GM21381 (cell line): ENCODE measurements around the gene PPP1R9B.

ENCODE experiments used
- ATAC-seq: cut with Tn5 transposase; IDR thresholded peaks from one replicate; pipeline ENCODE4 v1.9.1; 2021; ENCODE audit warnings: mild to moderate bottlenecking, moderate library complexity; ENCODE audit not compliant: unreplicated experiment

Gene PPP1R9B

GRCh38 chr17:50129728-50130558, 20.5 kb downstream of the PPP1R9B start, which contains the start of gene SAMD14:
SAMD14 (minus strand) TSS chr17:50130160; CDS start chr17:50124959, 5,201 bp downstream.
- ATAC-seq, result no peak

DNA sequence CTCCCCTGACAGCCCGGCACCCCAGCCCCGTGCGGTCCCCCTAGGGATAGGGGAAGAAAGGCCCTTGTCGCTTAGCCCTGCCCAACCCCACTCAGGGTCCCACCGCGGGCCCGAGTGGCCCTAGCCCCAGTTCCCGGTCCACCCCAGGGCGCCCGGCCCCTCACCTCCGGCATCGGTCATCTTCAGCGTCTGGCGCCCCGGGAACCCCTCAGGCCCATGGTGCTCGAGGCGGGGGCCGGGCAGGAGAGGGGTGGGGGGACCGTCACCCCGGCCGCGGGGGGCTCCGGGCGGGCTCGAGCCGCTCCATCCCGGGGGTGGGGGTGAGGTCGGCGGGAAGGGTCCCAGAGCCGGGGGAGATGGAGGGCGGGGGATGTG, 21.1 kb downstream of the PPP1R9B start:
- no peak for ATAC-seq

DNA sequence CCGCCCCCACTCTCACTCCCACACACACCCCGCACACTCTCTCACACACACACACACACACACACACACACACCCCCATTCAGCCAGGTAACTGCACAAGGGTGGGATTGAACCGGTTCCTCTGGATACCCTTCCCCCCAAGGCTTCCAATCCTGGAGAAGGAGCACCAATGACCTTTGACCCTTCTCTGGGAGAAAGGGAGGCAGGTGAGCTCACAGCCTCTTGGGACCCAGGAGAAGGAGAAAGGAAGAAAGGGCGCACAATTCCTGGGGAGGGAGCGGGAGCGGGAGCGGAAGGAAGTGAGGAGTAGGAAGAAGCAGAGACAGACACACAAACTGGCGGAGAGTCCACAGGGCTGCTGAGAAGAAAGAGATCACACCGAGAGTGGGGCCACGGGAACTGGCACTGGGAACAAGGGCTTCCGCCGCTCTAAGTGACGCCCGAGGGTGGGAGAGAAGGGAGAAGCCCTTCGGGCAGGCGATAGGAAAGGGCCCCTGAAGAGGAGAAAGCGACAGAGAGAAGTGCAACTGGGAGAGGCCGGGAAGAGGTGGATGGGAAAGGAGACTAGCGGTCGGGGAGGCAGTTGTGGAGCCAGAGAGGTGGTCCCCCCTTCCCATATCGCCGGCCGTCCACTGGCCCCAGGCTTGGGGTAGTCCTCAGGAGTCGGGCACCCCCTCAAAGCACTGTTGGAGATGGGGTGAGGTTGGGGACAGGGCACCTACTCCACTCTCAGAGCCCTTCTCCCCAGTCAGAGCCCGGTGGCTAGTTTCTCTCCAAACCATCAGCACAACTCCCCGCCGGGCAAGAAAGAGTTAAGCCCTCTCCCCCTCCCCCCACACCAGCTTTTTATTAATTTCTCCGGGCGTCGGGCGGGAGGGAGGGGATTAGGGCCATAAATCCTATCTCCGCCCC, 21.8 kb downstream of the PPP1R9B start:
- no peak for ATAC-seq

DNA sequence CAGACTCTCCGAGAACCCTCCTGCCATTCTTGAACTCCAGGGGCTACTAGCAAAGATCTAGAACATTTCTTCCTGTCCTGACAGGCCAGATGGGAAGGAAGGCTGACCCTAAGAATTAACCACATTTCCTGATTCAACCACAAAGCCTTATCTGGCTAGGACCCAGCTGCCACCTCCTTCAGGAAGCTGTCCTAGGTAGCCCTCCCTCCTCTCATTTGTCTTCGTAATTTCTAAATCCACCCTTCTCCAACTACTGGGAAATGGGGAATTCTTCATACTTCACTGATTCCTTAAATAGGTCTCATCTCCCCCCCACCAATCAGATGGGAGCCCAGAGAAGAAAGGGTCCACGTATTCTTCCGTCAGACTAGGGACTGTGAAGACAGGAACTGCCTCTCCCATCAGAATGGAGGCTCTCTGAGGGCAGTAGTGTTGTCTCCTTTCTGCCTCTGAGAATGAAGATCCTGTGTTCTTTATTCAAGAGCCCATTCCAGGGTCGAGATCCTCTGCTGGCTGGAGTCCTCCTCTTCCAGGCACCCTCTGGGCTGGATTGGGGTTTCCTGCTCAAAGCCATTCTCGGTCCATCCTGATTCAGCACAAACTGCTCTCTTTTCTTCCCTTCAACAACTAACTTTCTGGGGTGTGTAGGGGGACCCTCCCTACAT, 22.6 kb downstream of the PPP1R9B start:
- ATAC-seq, result no peak

DNA sequence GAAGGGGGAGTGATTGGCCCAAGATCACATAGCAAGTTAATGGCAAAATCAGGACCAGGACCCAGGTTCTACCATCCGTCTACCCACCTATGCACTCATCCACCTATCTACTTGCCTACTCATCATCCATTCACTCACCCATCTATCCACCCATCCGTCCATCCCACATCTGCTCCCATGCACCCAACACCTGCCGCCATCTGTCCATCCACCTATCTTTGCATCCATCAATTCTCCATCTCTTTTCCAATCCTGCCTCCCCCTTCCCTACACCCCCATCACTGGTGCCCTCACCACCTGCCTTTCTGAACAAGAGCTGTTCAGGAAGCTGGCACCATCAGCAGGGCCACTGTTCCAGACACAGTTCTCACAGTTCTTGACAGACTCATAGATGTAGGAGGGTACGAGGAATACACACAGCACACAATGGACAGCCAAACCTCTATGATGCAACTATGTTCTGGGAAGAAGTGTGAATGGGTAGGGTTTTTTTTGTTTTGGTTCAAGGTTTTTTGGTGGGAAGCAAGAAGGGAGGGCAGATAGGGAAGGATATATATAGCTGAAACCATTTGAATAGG, 25.0 kb downstream of the PPP1R9B start:
- no peak for ATAC-seq

DNA sequence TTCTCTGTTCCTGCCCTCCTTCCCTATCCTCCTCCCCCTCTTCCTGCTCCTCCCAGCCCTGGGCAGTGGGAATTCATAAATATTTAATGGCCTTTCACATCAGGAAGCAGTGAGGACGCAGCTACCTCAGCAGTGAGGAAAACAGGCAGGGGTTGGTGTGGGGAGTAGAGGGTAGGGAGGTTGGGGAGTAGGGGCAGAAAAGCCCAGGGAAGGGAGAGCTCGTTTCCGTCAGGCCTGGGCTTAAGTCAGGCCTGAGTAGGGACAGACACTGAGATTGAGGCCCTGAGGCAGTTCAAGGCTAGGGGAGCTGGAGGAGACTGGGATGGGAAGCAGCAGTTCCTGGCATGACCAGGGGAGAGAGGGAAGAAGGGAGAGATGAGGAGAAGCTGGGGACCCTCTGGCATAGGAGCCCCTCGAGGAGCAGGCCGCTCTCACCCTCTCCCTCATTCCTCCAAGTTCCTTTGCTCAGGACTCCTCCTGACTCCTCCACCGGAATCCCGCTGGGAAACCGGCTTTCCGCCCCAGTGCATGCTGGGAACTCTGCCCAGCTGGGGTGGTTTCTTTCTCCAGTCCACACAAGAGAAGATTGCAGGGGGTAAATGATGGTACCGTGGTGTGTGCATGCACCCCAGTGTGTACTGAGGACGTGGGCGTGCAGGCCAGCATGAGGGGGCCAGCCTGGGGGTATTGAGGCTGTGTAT, 26.7 kb downstream of the PPP1R9B start:
- ATAC-seq, result no peak

DNA sequence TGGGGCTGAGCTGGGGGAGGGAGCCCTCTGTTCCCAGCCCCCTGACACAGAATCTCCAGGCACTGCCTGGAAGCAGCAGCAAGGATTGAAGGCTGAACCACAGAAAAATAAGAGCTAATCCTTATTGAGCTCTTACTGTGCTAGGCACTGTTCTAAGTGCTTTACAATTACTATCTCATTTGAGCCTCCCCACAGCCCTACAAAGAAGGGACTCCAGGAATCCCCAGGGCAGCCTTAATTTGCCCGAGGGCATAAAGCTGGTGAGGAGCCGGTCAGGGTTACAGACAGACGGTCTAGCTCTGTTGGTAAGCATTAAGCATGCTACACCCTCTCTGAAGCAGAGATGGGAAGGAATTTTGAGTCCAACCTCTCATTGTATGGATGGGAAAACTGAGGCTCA, 27.5 kb downstream of the PPP1R9B start:
- ATAC-seq, result no peak

DNA sequence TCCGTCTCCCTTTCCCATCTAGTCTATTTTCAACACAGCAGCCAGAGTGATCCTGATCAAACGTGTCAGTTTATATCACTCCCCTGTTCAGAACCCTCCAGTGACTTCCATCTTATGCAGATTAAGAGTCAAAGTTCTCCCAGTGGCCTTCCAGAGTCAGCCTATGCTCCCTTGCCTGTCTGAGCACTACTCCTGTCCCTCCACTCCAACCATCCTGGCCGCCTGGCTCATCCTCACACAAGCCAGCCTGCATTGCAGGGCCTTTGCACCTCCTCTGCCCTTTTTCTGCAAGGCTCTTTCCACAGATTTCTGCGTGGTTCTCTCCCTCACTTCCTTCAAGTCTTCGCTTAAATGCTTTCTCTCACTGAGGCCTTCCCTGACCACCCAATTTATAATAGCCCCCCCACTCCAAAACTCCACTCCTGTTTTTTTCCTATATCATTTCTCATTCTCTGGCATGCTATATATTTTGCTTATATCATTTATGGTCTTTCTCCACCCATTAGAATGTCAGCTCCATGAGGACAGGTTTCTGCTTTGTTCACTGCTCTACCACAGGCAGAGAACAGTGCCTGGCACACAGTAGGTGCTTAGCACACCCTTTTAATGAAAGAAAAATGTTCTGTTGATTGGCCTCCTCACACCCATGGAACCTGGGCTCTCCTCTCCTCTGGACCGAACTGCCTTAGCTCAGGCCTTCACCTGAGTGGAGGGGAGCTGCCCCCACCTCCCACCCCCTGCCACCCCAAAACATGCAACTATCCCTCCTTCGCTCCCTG, 29.8 kb downstream of the PPP1R9B start:
- no peak for ATAC-seq

DNA sequence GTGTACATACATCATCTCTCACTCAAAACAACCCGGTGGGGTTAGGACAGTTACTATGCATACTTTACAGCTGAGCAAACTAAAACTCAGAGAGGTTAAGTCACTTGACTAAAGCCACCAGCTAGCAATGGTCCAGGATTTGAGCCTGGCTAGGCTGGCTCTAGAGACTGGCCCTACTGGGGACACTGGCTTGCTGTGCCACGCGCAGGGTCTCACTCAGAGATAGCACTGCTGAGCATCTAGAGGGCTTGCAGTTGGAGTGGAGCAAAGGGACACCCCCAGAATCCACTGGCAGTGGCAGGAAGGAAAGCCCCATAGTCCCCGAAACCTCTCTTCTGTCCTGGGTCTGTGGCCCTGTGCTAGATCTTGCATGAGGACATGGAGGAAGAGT, 31.7 kb downstream of the PPP1R9B start:
- no peak for ATAC-seq

- no peak for ATAC-seq
Observed at GRCh38 chr17:50118076-50118827, 32.2 kb downstream of the PPP1R9B start.

- ATAC-seq, result no peak
Observed at GRCh38 chr17:50117202-50118051, 33.0 kb downstream of the PPP1R9B start.

DNA sequence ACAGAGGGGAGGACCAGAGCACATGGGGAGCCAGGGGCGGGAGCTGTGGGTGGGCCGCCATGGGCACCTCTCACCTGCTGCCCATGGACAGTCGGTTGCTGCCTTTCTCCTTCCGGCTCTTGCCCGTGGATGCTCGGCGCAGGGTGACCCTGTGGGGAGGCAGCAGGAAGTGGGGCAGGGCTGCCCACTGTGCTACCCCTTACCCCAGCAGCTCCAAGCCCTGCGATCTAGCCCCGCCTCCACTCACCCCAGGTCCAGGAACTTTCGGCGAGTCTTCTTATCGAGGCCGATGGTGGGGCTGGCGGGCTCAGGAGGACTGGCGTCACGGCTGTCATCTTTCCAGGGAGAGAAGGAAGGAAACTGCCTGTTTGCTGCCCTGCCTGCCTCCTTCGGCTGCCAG, 34.7 kb downstream of the PPP1R9B start:
- no peak for ATAC-seq

DNA sequence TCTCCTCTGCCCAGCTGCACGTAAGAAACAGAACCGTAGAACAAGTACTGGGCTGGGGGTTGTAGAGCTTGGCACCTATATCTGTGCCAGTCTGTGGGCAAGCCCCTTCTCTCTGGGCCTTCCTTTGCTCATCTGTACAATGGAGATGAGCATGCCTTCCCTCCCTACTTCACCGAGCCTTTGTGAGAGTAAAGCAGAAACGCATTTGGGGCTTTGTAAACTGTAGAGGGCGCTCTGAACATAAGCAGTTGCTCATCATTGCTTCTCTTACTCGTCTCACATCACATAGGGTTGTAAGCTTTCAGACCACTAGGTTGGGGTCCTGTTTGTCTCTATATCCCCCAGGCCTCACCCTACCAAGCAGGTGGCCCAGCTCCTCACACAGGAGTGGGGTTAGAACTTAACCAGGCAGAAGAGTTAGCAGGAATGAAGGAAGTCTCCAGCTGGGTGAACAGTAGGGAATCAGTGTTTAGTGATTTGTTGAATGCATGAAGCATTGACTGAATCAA, 35.6 kb downstream of the PPP1R9B start:
- no peak for ATAC-seq

GRCh38 chr17:50114401-50114800, 36.1 kb downstream of the PPP1R9B start:
- ATAC-seq, result no peak

- ATAC-seq, result no peak
Observed at GRCh38 chr17:50113624-50114320, 36.7 kb downstream of the PPP1R9B start.

- no peak for ATAC-seq
Observed at GRCh38 chr17:50112694-50113093, 37.8 kb downstream of the PPP1R9B start.
